ENCODE measurements around the gene AGBL2.
"Not testable (repeated sequence)": the region's sequence is repeated elsewhere in the genome, so short reads cannot be mapped to it uniquely, and the experiment has no call there.

Gene AGBL2

GRCh38 chr11:47689480-47689879 is 25.7 kb downstream of the AGBL2 start:
- DNase-seq: no peak

GRCh38 chr11:47688991-47689390 is 26.2 kb downstream of the AGBL2 start:
- DNase-seq: no peak

- no peak for DNase-seq
Observed at GRCh38 chr11:47688111-47688510, 27.1 kb downstream of the AGBL2 start.

- DNase-seq: not testable (repeated sequence)
Observed at GRCh38 chr11:47686704-47687103, 28.5 kb downstream of the AGBL2 start.

GRCh38 chr11:47686151-47686550 is 29.0 kb downstream of the AGBL2 start:
- DNase-seq: no peak

- DNase-seq: no peak
Observed at GRCh38 chr11:47675851-47676250, 39.3 kb downstream of the AGBL2 start.

- DNase-seq: no peak
Observed at GRCh38 chr11:47672283-47672730, 42.9 kb downstream of the AGBL2 start.

GRCh38 chr11:47669856-47670255 is 45.3 kb downstream of the AGBL2 start:
- DNase-seq: no peak

- DNase-seq: no peak
Observed at GRCh38 chr11:47668665-47669064, 46.5 kb downstream of the AGBL2 start.

GRCh38 chr11:47667555-47667954 is 47.6 kb downstream of the AGBL2 start:
- no peak for DNase-seq

GRCh38 chr11:47667135-47667534 is 48.0 kb downstream of the AGBL2 start:
- DNase-seq: no peak

- peak in 1 of 5 donors; percentile 58 for DNase-seq
Observed at GRCh38 chr11:47664936-47665335, 50.2 kb downstream of the AGBL2 start.

- DNase-seq: no peak
Observed at GRCh38 chr11:47661245-47661644, 53.9 kb downstream of the AGBL2 start.

GRCh38 chr11:47659276-47659675 is 55.9 kb downstream of the AGBL2 start:
- DNase-seq: no peak

- DNase-seq: no peak
Observed at GRCh38 chr11:47656260-47656885, 58.8 kb downstream of the AGBL2 start.

- no peak for DNase-seq
Observed at GRCh38 chr11:47651818-47652469, 63.2 kb downstream of the AGBL2 start.

- no peak for DNase-seq
Observed at GRCh38 chr11:47649276-47649675, 65.9 kb downstream of the AGBL2 start.

- no peak for DNase-seq
Observed at GRCh38 chr11:47646019-47646418, 69.2 kb downstream of the AGBL2 start.

GRCh38 chr11:47645500-47645899 is 69.7 kb downstream of the AGBL2 start:
- DNase-seq: no peak

- peak; percentile 91 to 97 (median 94) for DNase-seq
Observed at GRCh38 chr11:47642099-47642855, 72.9 kb downstream of the AGBL2 start, which contains the start of gene MTCH2. Gene MTCH2 (minus strand): TSS chr11:47642559. CDS start chr11:47642465, 94 bp downstream.

GRCh38 chr11:47641600-47642098 is 73.5 kb downstream of the AGBL2 start:
- DNase-seq: no peak

- DNase-seq: not testable (repeated sequence)
Observed at GRCh38 chr11:47640506-47640905, 74.7 kb downstream of the AGBL2 start.

- not testable (repeated sequence) for DNase-seq
Observed at GRCh38 chr11:47636331-47636730, 78.8 kb downstream of the AGBL2 start.

Measured in T-helper 1 cell (primary cell).